HL-60 (cell line): ENCODE data around the gene ZSCAN29.

Experiments
- DNase-seq, 2 experiments: peaks; one replicate each; pipeline ENCODE4 v3.0.0-alpha.2; 2010 to 2020; ENCODE audit warnings: low read depth in 1 of 2, low spot score in 1 of 2
- H3K27ac ChIP-seq: fragments of 250-450 bp; sonication (Bioruptor Pico); replicated peaks from 2 replicates; pipeline ENCODE4 v1.5.1; 2020; ENCODE audit warnings: mild to moderate bottlenecking, moderate library complexity
- H3K27me3 ChIP-seq: fragments of 250-450 bp; sonication (Bioruptor Pico); 2 replicates; pipeline ENCODE4 v1.5.1; 2021; ENCODE audit warnings: mild to moderate bottlenecking, moderate library complexity; ENCODE audit not compliant: insufficient read depth, poor library complexity, severe bottlenecking
- H3K4me3 ChIP-seq: replicated peaks from 2 replicates; pipeline ENCODE4 v1.5.1; 2011; ENCODE audit warnings: mild to moderate bottlenecking, control low read depth, low read length; ENCODE audit not compliant: insufficient read depth
- CTCF ChIP-seq: IDR thresholded peaks from one replicate; pipeline ENCODE4 v1.5.1; 2011; ENCODE audit warnings: low read length, control low read depth, inconsistent platforms; ENCODE audit not compliant: insufficient read depth
- GABPA ChIP-seq: IDR thresholded peaks from 2 replicates; pipeline ENCODE4 v1.6.1; 2012; ENCODE audit warnings: low read depth
- POLR2AphosphoS5 ChIP-seq: IDR thresholded peaks from 2 replicates; pipeline ENCODE4 v1.6.1; 2012; ENCODE audit warnings: low read depth
- REST ChIP-seq: IDR thresholded peaks from 2 replicates; pipeline ENCODE4 v1.6.1; 2012; ENCODE audit warnings: low read depth; ENCODE audit not compliant: insufficient replicate concordance
- SPI1 ChIP-seq: IDR thresholded peaks from 2 replicates; pipeline ENCODE4 v1.6.1; 2012; ENCODE audit warnings: low read depth, mild to moderate bottlenecking, borderline replicate concordance

Gene ZSCAN29

GRCh38 chr15:43329217-43329959 is 41.5 kb downstream of the ZSCAN29 start:
- H3K4me3 ChIP-seq = peak overlapping the region; percentile 55
- no peaks in the 10 kb centered on the region for H3K27me3 ChIP-seq
- TF ChIP-seq GABPA (no peak), CTCF (no peak), POLR2AphosphoS5 (no peak), SPI1 (no peak), REST (no peak)
- H3K27ac ChIP-seq = peak overlapping the region; percentile 91
- no peak for DNase-seq

GRCh38 chr15:43325039-43325684 is 45.7 kb downstream of the ZSCAN29 start:
- DNase-seq = no peak
- no peak overlapping the region for H3K4me3 ChIP-seq
- no peaks in the 10 kb centered on the region for H3K27me3 ChIP-seq
- TF ChIP-seq SPI1 (peak; percentile 51; the same call in 1 of the 2 replicates), POLR2AphosphoS5 (no peak)
- no peak overlapping the region for H3K27ac ChIP-seq

GRCh38 chr15:43318990-43319771 is 51.7 kb downstream of the ZSCAN29 start:
- H3K4me3 ChIP-seq = no peak overlapping the region
- no peak overlapping the region for H3K27ac ChIP-seq
- no peak for DNase-seq
- H3K27me3 ChIP-seq = no peaks in the 10 kb centered on the region
- no peak for TF ChIP-seq GABPA

GRCh38 chr15:43317566-43318184 is 53.2 kb downstream of the ZSCAN29 start:
- Histone ChIP-seq H3K27ac (no peak overlapping the region), H3K4me3 (no peak overlapping the region), H3K27me3 (no peaks in the 10 kb centered on the region)
- no peak for DNase-seq
- no peak for TF ChIP-seq SPI1
- TF ChIP-seq POLR2AphosphoS5 = no peak
- no peak for TF ChIP-seq GABPA
- no peak for TF ChIP-seq REST
- no peak for TF ChIP-seq CTCF
